Upper lobe of right lung (tissue), 1 donor: ENCODE data around the gene MAP3K20. TPM values are rescaled to one million over a fixed set of nuclear protein-coding genes. Genes with fewer than 3 reads are reported as not detected.

Source experiments
- ATAC-seq: fragments of 200-7000 bp; cut with Tn5 transposase; one replicate; pipeline ENCODE4 v1.9.1; 2020; ENCODE audit warnings: mild to moderate bottlenecking, moderate library complexity
- DNase-seq: peaks from one replicate; pipeline ENCODE4 v3.0.0-alpha.2; 2020
- H3K27ac ChIP-seq: fragments of 200-600 bp; one replicate; pipeline ENCODE4 v1.8.0; 2022
- H3K27me3 ChIP-seq: fragments of 200-600 bp; one replicate; pipeline ENCODE4 v1.8.0; 2022; ENCODE audit warnings: mild to moderate bottlenecking
- H3K36me3 ChIP-seq: fragments of 200-600 bp; one replicate; pipeline ENCODE4 v1.8.0; 2022
- H3K4me1 ChIP-seq: fragments of 200-600 bp; one replicate; pipeline ENCODE4 v1.8.0; 2022
- H3K4me3 ChIP-seq: fragments of 200-600 bp; one replicate; pipeline ENCODE4 v1.8.0; 2022; ENCODE audit warnings: mild to moderate bottlenecking
- H3K9me3 ChIP-seq: fragments of 200-600 bp; one replicate; pipeline ENCODE4 v1.8.0; 2022
- CTCF ChIP-seq: fragments of 200-600 bp; IDR thresholded peaks from one replicate; pipeline ENCODE4 v1.8.0; 2022; ENCODE audit warnings: antibody characterized with exemption
- intact Hi-C: fragments of 100-400 bp; cut with DNase I; formaldehyde crosslinking; loops from one replicate; pipeline ENCODE4 v1.11.0; 2022
- total RNA-seq: library from RNA; stranded (reverse); fragmentation: NEBNext Ultra II Directional; extraction: Animal tissue kit (Norgen Biotek cat#: 25700); gene quantifications from one replicate; pipeline ENCODE4 v1.2.1, GENCODE V29; 2021
- donor health status: DM: no; HTN: yes; CAD: no; lungs with severe emphysema.

Gene MAP3K20
- total RNA-seq, 1 donor from 2014 or later = 52.0 TPM

GRCh38 chr2:173117678-173118077 lies 42.0 kb downstream of the MAP3K20 start:
- intact Hi-C loops = no loop called here
- H3K36me3 ChIP-seq = no peaks in the 10 kb centered on the region
- ATAC-seq (no peak), DNase-seq (no peak)
- H3K4me3 ChIP-seq = no peak overlapping the region
- no peak for TF ChIP-seq CTCF
- H3K9me3 ChIP-seq = no peaks in the 10 kb centered on the region
- no peaks in the 10 kb centered on the region for H3K27me3 ChIP-seq
- H3K27ac ChIP-seq = no peak overlapping the region
- peaks cover 11% of the 10 kb centered on the region for H3K4me1 ChIP-seq

- no peak overlapping the region for H3K4me3 ChIP-seq
- intact Hi-C loops = no loop called here
- ATAC-seq = no peak
- no peaks in the 10 kb centered on the region for H3K36me3 ChIP-seq
- no peak for DNase-seq
- H3K9me3 ChIP-seq = no peaks in the 10 kb centered on the region
- peaks cover 11% of the 10 kb centered on the region for H3K4me1 ChIP-seq
- H3K27ac ChIP-seq = no peak overlapping the region
- H3K27me3 ChIP-seq = no peaks in the 10 kb centered on the region
- no peak for TF ChIP-seq CTCF
Observed at GRCh38 chr2:173118395-173118794, 42.7 kb downstream of the MAP3K20 start.

- no peaks in the 10 kb centered on the region for H3K9me3 ChIP-seq
- no peak for TF ChIP-seq CTCF
- no peak for DNase-seq
- H3K4me1 ChIP-seq = peaks cover 11% of the 10 kb centered on the region
- no peaks in the 10 kb centered on the region for H3K27me3 ChIP-seq
- intact Hi-C loops = no loop called here
- H3K36me3 ChIP-seq = no peaks in the 10 kb centered on the region
- H3K4me3 ChIP-seq = no peak overlapping the region
- H3K27ac ChIP-seq = no peak overlapping the region
- peak; percentile 61 for ATAC-seq
Observed at GRCh38 chr2:173119069-173119807, 43.6 kb downstream of the MAP3K20 start.

DNA sequence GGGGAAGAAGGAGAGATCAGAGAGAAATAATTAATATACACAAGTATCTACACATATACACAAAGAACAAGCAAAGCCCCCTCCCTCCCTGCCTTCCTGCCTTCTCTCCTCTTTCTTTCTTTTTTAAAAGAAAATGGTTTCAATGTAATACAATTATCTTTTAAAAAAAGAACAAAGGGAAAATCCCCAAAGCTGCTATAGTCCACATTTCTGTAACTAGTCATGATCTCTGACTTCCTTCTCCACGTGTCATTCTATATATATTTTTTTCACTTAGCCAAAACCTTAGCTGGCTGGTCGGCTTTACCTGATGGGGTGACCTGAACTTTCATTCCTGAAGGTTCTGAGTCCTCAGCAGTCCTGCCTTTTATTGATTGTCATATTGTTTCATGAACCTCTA lies 44.3 kb downstream of the MAP3K20 start:
- no peaks in the 10 kb centered on the region for H3K27me3 ChIP-seq
- intact Hi-C loops = no loop called here
- peaks cover 16% of the 10 kb centered on the region for H3K4me1 ChIP-seq
- DNase-seq = no peak
- H3K27ac ChIP-seq = no peak overlapping the region
- no peaks in the 10 kb centered on the region for H3K9me3 ChIP-seq
- no peak for TF ChIP-seq CTCF
- no peak overlapping the region for H3K4me3 ChIP-seq
- ATAC-seq = no peak
- H3K36me3 ChIP-seq = no peaks in the 10 kb centered on the region

- Histone ChIP-seq H3K27me3 (no peaks in the 10 kb centered on the region), H3K4me1 (peaks cover 16% of the 10 kb centered on the region), H3K27ac (no peak overlapping the region), H3K4me3 (no peak overlapping the region), H3K9me3 (no peaks in the 10 kb centered on the region), H3K36me3 (no peaks in the 10 kb centered on the region)
- intact Hi-C loops = no loop called here
- DNase-seq (no peak), ATAC-seq (no peak)
- no peak for TF ChIP-seq CTCF
Observed at GRCh38 chr2:173122936-173123335, 47.3 kb downstream of the MAP3K20 start.

DNA sequence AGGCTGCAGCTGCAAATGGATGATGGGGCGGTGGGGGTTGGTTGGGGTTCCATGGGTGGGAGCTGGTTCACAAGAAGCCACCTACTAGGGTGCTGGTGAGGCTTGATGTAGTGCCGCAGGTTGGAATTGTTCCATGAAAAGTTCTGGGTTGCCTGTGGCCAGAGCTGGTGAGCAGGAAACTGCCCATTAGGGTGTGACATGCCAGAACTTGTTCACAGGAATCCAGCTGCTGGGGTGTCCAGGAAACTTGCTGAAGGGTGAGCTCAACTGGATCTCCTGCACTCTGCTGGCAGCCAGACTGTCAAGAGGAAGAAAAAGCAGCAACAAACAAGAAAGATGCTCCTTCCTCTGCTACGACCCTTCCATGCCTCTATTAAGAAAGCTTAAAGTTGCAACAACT lies 48.8 kb downstream of the MAP3K20 start:
- H3K4me1 ChIP-seq = peaks cover 13% of the 10 kb centered on the region
- no peaks in the 10 kb centered on the region for H3K27me3 ChIP-seq
- H3K4me3 ChIP-seq = no peak overlapping the region
- intact Hi-C loops = no loop called here
- H3K36me3 ChIP-seq = no peaks in the 10 kb centered on the region
- DNase-seq (no peak), ATAC-seq (peak; percentile 15)
- TF ChIP-seq CTCF = no peak
- no peak overlapping the region for H3K27ac ChIP-seq
- no peaks in the 10 kb centered on the region for H3K9me3 ChIP-seq
